ENCODE results near the gene PRKAG2.

PRKAG2 gene

GRCh38 chr7:151692721-151693120 lies 184.2 kb downstream of the PRKAG2 start:
- DNase-seq (ENCODE audit: low read depth): no peak

GRCh38 chr7:151691449-151691848 lies 185.5 kb downstream of the PRKAG2 start:
- no peak for DNase-seq (ENCODE audit: low read depth)

- no peak for DNase-seq (ENCODE audit: low read depth)
These were observed 186.3 kb downstream of the PRKAG2 start for GRCh38 chr7:151690606-151691005.

GRCh38 chr7:151689196-151689971 lies 187.5 kb downstream of the PRKAG2 start:
- no peak for DNase-seq (ENCODE audit: low read depth)

GRCh38 chr7:151688236-151688780 lies 188.6 kb downstream of the PRKAG2 start:
- DNase-seq (ENCODE audit: low read depth): no peak

- DNase-seq (ENCODE audit: low read depth): no peak
These were observed 189.2 kb downstream of the PRKAG2 start for GRCh38 chr7:151687523-151688235.

- DNase-seq (ENCODE audit: low read depth): no peak
These were observed 190.1 kb downstream of the PRKAG2 start for GRCh38 chr7:151686826-151687225.

GRCh38 chr7:151686016-151686766 lies 190.7 kb downstream of the PRKAG2 start:
- no peak for DNase-seq (ENCODE audit: low read depth)

GRCh38 chr7:151684408-151685175 lies 192.3 kb downstream of the PRKAG2 start:
- no peak for DNase-seq (ENCODE audit: low read depth)

GRCh38 chr7:151683615-151684407 lies 193.1 kb downstream of the PRKAG2 start:
- DNase-seq (ENCODE audit: low read depth): no peak

- DNase-seq (ENCODE audit: low read depth): no peak
These were observed 193.9 kb downstream of the PRKAG2 start for GRCh38 chr7:151682831-151683614.

- no peak for DNase-seq (ENCODE audit: low read depth)
These were observed 195.2 kb downstream of the PRKAG2 start for GRCh38 chr7:151681726-151682125.

- no peak for DNase-seq (ENCODE audit: low read depth)
These were observed 196.1 kb downstream of the PRKAG2 start for GRCh38 chr7:151680810-151681209.

GRCh38 chr7:151679881-151680612 lies 196.9 kb downstream of the PRKAG2 start:
- no peak for DNase-seq (ENCODE audit: low read depth)

GRCh38 chr7:151679071-151679708 lies 197.7 kb downstream of the PRKAG2 start:
- DNase-seq (ENCODE audit: low read depth): no peak

- DNase-seq (ENCODE audit: low read depth): no peak
These were observed 198.7 kb downstream of the PRKAG2 start for GRCh38 chr7:151678227-151678604.

GRCh38 chr7:151677581-151678226 lies 199.2 kb downstream of the PRKAG2 start:
- no peak for DNase-seq (ENCODE audit: low read depth)

GRCh38 chr7:151676759-151677158 lies 200.2 kb downstream of the PRKAG2 start:
- DNase-seq (ENCODE audit: low read depth): no peak
